ENCODE data around the gene TRIM59.

- TF ChIP-seq CTCF (conservative IDR thresholded peaks at IDR 0.05; ENCODE audit: low read depth, low read length) = no peak
- no peak for TF ChIP-seq EZH2 (IDR thresholded peaks at IDR 0.05; ENCODE audit: low read length, unreplicated experiment)
These were observed 15.4 kb upstream of the TRIM59 start for GRCh38 chr3:160464971-160465370.

Measured in PC-3 (cell line).